ENCODE data around the gene CFAP74. TPM values are rescaled to one million over a fixed set of nuclear protein-coding genes. Genes with fewer than 3 reads are reported as not detected.

The CFAP74 gene
- polyA plus RNA-seq, 1 donor from 2014 or later = 0.22 TPM

DNA sequence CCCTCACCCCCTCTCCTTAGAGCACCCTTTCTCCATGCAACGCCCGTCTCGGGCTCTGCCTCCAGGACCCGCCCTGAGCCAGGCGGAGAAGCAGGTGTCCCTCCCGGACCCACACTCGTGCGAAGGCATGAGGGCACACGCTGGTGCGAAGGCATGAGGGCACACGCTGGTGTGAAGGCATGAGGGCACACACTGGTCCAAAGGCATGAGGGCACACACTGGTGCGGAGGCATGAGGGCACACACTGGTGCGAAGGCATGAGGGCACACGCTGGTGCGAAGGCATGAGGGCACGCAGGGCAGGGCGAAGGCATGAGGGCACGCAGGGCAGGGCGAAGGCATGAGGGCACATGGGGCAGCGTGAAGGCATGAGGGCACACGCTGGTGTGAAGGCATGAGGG lies 78.7 kb downstream of the CFAP74 start:
- H3K9me2 ChIP-seq (ENCODE audit: insufficient read depth, low read length) = no peaks in the 10 kb centered on the region
- TF ChIP-seq MXI1 (conservative IDR thresholded peaks at IDR 0.05; ENCODE audit: poor library complexity, severe bottlenecking) = no peak
- no peak for TF ChIP-seq RAD21 (conservative IDR thresholded peaks at IDR 0.05)
- no peak for TF ChIP-seq EZH2 (IDR thresholded peaks at IDR 0.05; ENCODE audit: borderline replicate concordance, insufficient read depth, low read length, poor library complexity, severe bottlenecking)
- no peak for TF ChIP-seq REST (IDR thresholded peaks at IDR 0.05; ENCODE audit: borderline replicate concordance)
- no peak for TF ChIP-seq SMC3 (conservative IDR thresholded peaks at IDR 0.05; ENCODE audit: poor library complexity)
- TF ChIP-seq, protein P1, sequence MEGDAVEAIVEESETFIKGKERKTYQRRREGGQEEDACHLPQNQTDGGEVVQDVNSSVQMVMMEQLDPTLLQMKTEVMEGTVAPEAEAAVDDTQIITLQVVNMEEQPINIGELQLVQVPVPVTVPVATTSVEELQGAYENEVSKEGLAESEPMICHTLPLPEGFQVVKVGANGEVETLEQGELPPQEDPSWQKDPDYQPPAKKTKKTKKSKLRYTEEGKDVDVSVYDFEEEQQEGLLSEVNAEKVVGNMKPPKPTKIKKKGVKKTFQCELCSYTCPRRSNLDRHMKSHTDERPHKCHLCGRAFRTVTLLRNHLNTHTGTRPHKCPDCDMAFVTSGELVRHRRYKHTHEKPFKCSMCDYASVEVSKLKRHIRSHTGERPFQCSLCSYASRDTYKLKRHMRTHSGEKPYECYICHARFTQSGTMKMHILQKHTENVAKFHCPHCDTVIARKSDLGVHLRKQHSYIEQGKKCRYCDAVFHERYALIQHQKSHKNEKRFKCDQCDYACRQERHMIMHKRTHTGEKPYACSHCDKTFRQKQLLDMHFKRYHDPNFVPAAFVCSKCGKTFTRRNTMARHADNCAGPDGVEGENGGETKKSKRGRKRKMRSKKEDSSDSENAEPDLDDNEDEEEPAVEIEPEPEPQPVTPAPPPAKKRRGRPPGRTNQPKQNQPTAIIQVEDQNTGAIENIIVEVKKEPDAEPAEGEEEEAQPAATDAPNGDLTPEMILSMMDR (IDR thresholded peaks at IDR 0.05; ENCODE audit: poor library complexity, severe bottlenecking) = no peak
- TF ChIP-seq TAF1 (IDR thresholded peaks at IDR 0.05; ENCODE audit: low read depth) = no peak
- TF ChIP-seq EP300 (conservative IDR thresholded peaks at IDR 0.05; ENCODE audit: poor library complexity, severe bottlenecking) = no peak
- no peak for TF ChIP-seq POLR2AphosphoS5 (IDR thresholded peaks at IDR 0.05)

DNA sequence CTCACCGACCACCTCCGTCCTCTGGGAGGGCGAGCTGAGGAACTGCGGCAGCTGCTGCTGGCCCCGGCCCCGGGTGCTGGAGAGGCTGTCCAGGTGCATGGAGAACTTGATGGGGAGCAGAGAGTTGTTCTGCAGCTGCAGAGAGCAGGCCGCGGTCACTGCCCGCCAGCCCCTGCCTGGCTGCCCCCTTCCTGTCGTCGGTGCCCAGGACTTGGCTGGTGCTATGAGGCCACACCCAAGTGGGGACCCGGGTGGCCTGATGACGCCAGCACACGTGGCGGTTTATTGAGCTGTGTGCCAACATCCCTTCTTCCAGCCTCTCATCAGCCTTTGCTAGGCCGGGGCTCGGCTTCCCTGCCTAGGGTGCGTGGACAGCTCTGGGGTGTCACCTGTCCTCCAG lies 79.2 kb downstream of the CFAP74 start:
- Histone ChIP-seq H3K4me2 (ENCODE audit: low read length) (no peak overlapping the region), H2AFZ (ENCODE audit: low read depth, low read length) (no peak overlapping the region), H4K20me1 (ENCODE audit: insufficient read depth) (no peaks in the 10 kb centered on the region), H3K9me2 (ENCODE audit: insufficient read depth, low read length) (no peaks in the 10 kb centered on the region), H3K4me3 (ENCODE audit: low read length) (no peak overlapping the region), H3K79me2 (replicated peaks; ENCODE audit: insufficient read depth, low read length) (no peaks in the 10 kb centered on the region), H3K36me3 (ENCODE audit: insufficient read depth, low read length) (no peaks in the 10 kb centered on the region), H3F3A (ENCODE audit: insufficient read depth, low read length, poor library complexity, severe bottlenecking) (no peaks in the 10 kb centered on the region), H3K9me3 (ENCODE audit: low read length) (no peaks in the 10 kb centered on the region), H3K27ac (ENCODE audit: low read length) (no peak overlapping the region), H3K27me3 (ENCODE audit: insufficient read depth, low read depth, low read length) (no peaks in the 10 kb centered on the region), H3K9ac (ENCODE audit: low read length) (no peak overlapping the region)
- TF ChIP-seq MXI1 (conservative IDR thresholded peaks at IDR 0.05; ENCODE audit: poor library complexity, severe bottlenecking) (no peak), REST (IDR thresholded peaks at IDR 0.05; ENCODE audit: borderline replicate concordance) (no peak), RAD21 (conservative IDR thresholded peaks at IDR 0.05) (no peak), TAF1 (IDR thresholded peaks at IDR 0.05; ENCODE audit: low read depth) (no peak), SMC3 (conservative IDR thresholded peaks at IDR 0.05; ENCODE audit: poor library complexity) (no peak), EP300 (conservative IDR thresholded peaks at IDR 0.05; ENCODE audit: poor library complexity, severe bottlenecking) (no peak), POLR2AphosphoS5 (IDR thresholded peaks at IDR 0.05) (no peak), EZH2 (IDR thresholded peaks at IDR 0.05; ENCODE audit: borderline replicate concordance, insufficient read depth, low read length, poor library complexity, severe bottlenecking) (no peak)
- TF ChIP-seq, protein P1 (IDR thresholded peaks at IDR 0.05; ENCODE audit: poor library complexity, severe bottlenecking) = no peak

More for the DNA sequence above, 78.7 kb downstream of the CFAP74 start:
- Histone ChIP-seq H3K9me3 (ENCODE audit: low read length) (no peaks in the 10 kb centered on the region), H3K79me2 (replicated peaks; ENCODE audit: insufficient read depth, low read length) (no peaks in the 10 kb centered on the region), H3K9ac (ENCODE audit: low read length) (no peak overlapping the region), H3K36me3 (ENCODE audit: insufficient read depth, low read length) (no peaks in the 10 kb centered on the region), H3F3A (ENCODE audit: insufficient read depth, low read length, poor library complexity, severe bottlenecking) (no peaks in the 10 kb centered on the region), H3K4me2 (ENCODE audit: low read length) (no peak overlapping the region), H4K20me1 (ENCODE audit: insufficient read depth) (no peaks in the 10 kb centered on the region), H3K4me3 (ENCODE audit: low read length) (no peak overlapping the region), H3K27ac (ENCODE audit: low read length) (no peak overlapping the region), H3K27me3 (ENCODE audit: insufficient read depth, low read depth, low read length) (no peaks in the 10 kb centered on the region), H2AFZ (ENCODE audit: low read depth, low read length) (no peak overlapping the region)

All from neural cell (in vitro differentiated cells).